ENCODE measurements around the gene STX3.

The STX3 gene

DNA sequence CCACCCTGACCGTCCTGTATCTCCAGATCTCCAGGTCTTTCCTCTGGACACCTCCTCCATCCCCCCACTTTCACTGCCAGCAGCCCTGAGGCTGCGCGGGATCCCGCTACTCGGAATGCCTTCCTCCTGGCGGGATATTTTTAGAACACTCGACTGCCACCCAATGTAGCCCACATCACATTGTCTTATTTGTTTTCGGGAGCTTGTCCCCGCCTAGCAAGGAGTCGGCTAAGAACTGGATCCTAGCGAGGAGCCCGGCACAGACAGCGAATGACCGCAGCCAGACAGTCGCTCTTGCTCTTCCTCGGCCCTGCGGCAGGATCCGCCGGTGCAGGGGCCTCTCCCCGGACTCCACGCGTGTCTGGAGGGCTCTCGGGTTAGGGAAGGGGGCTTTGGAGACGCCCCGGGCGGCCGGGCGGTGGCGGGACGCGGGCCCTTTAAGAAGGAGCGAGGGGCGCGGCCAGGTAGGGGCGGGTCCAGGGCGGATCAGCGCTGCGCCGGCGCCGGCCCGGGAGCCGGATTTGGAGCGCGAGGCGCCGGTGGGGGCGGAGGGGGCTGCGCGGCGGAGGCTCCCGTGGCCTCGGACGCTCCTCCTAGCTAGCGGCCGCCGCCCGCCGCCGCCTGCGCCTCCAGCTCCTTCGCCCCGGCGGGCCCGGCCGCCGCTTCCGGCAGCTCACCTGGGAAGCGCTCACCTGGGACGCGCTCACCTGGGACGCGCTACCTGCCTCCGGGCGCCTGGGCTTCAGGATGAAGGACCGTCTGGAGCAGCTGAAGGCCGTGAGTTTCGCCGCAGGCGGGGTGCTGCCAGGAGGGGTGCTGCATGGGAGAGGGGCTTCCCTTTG is at the start of gene STX3:
STX3 (plus strand) TSS at position 518 of the 842 bp plus-strand sequence; CDS start at position 748, 230 bp downstream.
- peak; percentile 58 for DNase-seq (ENCODE audit: low read depth)

GRCh38 chr11:59706518-59707285 is 48.5 kb upstream of the STX3 start:
- DNase-seq (ENCODE audit: low read depth), result peak; percentile 99

GRCh38 chr11:59707371-59707770 is 47.8 kb upstream of the STX3 start:
- DNase-seq (ENCODE audit: low read depth), result no peak

DNA sequence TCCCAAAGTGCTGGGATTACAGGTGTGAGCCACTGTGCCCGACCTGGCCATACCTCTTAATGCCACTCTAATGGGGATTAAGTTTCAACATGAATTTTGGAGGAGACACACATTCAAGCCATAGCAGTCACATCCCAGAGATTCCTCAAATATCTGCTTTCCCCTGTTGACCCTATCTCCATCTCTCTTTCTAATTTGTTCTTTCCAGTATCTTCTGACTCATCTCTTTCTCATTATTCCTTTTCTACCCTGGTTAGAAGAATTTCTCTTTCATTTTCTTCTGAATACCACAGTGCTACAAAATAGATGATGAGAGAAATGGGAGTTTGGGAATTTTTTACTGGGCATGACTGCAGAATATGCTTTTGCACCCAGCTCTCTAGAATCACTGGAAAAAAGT is 46.6 kb upstream of the STX3 start:
- DNase-seq (ENCODE audit: low read depth), result peak; percentile 57

- peak; percentile 47 for DNase-seq (ENCODE audit: low read depth)
Observed at GRCh38 chr11:59710136-59710847, 44.9 kb upstream of the STX3 start.

DNA sequence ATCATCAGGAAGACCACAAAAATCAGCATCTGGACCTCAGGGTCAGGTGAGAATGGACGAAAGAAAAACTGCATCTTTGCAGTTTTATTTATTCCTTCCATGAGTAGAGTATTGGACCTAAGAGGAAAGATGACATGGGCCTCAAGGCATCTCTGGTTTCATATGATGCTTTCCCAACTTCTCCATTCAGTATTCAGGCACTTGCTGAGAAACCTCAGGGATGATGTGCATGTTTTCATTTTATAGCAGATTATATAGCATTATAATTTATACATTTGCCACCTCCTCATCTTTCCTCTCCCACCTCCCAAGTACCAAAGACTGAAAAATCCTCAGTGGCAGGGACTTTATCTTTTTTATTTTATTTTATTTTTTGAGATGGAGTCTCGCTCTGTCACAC is 41.4 kb upstream of the STX3 start, which contains the start of gene OR10V1:
OR10V1 (minus strand) TSS at position 101 of the 400 bp plus-strand sequence; CDS start at position 101, 0 bp downstream.
- no peak for DNase-seq (ENCODE audit: low read depth)

DNA sequence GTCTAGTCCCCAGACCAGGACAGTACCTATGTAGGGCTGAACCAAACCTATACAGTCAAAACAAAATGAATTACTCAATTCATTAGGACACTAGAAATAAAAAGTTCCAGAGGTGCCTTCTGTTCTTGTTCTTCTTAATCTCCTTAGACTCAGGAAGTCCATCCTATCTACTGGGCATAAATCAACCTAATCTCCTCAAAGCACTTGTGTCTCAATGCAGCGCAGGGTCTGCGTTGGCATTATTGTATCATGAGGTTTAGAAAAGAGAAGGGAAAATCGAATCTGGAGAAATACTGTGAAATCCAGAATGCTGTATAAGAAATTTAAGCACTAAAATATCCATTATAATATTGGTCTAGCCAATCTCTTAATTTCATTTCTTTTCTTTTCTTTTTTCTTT is 39.1 kb upstream of the STX3 start:
- peak; percentile 82 for DNase-seq (ENCODE audit: low read depth)

DNA sequence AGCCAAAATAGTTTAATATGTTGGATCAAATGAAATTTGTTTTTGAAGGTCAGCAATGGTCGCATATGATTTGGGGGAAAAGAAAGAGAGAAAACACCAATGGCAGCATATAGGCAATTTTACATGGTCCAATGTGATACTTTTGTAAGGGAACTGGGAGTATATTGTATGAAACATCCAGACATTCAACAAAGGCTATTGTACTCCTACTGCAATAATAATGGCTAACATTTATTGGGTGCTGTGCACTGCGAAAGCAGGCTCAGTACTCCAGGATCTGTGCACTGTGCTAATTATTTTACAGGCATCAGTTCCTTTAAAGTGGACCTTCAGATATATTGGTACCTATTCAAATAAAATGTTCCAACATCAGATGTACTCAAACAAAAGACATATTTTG is 35.6 kb upstream of the STX3 start:
- DNase-seq (ENCODE audit: low read depth), result no peak

- DNase-seq (ENCODE audit: low read depth), result peak; percentile 25
Observed at GRCh38 chr11:59724066-59724465, 31.1 kb upstream of the STX3 start.

DNA sequence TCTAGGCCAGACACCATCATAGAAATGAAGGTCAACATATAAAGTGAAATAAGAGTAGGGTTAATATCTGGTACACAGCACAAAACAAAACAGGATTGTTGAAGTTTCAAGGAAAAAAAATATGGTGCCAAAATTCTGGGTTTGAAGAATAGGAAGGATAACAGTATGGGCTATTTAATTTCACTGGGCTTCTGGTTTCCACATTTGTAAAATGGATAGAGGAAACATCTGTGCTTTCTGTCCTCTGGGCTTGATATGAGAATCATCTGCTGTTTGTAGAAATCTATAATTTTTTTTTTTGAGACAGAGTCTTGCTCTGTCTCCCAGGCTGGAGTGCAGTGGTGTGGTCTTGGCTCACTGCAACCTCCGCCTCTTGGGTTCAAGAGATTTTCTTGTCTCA is 27.8 kb upstream of the STX3 start:
- no peak for DNase-seq (ENCODE audit: low read depth)

DNA sequence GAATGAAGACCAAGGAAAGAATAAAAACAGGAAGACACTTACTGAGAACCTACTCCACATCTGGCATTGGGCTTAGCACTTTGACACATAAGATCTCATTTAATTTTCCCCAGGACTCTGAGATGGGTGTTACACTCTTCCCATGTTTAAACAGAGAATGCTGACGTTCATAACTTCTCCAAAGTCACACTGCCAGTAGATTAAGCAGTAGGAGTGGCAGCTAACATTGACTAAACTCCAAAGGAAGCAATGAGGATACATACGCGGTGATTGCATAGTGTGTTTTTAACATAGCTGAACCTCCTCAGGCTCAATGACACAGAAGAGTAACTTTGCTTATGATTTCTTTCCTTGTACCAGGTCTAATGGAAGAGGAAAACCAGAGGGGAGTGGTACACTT is 27.0 kb upstream of the STX3 start:
- no peak for DNase-seq (ENCODE audit: low read depth)

DNA sequence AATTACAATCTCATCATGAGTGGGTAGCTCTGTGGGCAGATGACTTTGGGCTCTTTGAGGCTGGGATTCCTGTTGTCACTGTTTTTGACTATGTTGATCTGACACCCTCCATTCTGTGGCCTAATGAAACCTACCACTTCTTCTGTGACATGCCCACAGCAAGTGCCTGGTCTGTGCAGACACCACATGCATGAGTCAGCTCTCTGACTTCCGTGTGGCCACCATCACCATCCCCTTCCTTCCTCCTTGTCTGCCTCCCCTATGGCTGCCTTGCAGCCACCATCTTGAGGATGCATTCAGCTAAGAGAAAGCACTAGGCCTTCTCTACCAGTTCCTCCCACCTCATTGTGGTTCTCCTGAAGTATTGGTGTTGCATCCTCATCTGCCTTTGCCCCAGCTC is 26.3 kb upstream of the STX3 start:
- no peak for DNase-seq (ENCODE audit: low read depth)

DNA sequence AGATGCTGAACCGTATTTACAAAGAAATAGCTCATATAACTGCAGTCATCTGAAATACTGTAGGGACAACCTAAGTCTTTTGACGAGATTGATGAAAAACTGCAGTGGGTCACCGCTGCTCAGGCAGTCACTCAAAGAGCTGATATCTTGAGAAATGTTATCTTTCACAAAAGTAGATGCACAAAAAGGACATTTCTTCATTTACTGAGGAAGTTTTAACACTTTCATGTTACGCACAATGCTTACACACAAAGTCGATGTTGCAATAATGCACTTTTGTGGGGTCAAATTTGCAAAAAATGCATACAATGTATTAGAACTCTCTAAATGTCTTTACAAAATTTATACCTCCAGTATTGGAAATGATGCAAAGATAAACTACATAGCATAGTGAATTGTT is 25.3 kb upstream of the STX3 start:
- no peak for DNase-seq (ENCODE audit: low read depth)

DNA sequence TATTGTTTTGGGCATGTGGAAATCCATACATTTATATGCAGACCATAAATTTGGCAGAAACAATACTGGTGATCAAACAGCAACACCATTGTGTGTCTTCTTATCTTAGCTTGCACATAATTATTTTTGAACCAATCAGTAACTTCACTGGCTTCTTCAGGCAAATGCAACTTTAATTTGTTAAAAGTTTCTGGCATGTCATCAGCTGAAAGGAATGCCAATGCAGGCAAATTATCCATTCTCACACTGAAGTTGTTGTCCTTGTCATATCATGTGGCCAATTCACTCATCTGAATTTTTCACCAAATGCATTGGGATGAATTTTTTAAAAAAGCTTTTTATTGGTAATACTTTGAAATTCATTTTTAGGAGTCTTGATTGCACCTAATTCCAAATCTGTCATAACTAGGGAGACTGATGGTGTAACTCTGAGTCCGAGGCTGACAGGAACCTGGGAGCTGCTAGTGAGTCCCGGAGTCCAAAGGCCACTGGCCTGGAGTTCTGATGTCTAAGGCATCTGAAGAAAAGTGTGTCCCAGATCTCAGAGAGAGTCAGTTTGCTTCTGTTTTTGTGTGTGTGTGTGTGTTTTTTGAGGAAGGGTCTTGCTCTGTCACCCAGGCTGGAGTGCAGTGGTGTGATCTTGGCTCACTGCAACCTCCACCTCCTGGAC is 24.1 kb upstream of the STX3 start:
- DNase-seq (ENCODE audit: low read depth), result no peak

- no peak for DNase-seq (ENCODE audit: low read depth)
Observed at GRCh38 chr11:59746111-59746510, 9.1 kb upstream of the STX3 start.

DNA sequence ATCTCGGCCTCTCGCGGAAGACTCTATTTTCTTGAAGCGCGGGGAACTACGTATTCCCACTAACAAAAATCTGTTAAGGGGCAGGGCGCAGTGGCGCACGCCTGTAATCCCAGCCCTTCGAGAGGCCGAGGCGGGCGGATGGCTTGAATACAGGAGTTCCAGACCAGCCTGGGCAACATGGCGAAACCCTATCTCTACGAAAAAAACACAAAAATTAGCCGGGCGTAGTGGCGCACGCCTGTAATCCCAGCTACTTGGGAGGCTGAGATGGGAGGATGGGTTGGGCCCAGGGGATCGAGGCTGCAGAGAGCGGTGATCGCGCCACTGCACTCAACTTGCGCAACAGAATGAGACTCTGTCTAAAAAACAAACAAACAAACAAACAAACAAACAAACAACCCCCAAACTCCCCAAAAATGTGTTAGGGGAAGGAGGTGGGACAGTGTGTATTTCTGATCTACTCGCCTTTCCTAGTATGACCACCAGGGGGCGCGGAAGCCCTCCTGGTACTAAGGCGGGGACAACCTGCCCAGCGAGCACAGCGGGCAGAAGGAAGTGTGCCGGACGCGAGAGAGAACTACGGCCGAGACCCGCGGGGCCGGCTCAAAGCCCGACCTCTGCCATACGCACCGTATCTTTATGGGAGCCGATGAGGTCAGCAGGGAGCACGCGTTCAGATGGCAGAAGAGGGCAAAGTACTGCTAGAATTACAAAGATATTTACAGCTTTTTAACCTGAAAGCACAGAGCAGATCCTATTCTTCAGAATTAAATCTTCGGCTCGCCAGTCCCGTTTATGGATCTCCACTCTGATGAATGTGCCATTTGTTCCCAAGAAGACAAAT is 1.3 kb upstream of the STX3 start:
- DNase-seq (ENCODE audit: low read depth), result peak; percentile 66

DNA sequence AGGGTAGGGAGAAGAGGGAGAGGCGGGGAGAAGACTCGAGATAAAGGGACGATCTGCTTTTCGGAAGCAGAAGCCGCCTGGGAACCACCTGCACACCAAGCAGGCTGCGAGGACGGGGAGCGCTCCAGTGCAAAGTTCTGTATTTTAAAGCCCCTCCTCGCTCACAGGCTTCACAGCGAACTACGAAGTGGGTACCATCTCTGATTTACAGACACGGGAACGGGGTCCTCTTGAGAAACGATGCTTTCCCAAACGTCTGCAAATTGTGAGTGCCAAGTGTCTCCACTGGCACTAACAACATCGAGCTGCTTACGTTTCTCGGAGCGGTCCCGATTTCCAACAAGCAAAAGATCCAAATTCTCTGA is 700 bp upstream of the STX3 start:
- peak; percentile 15 for DNase-seq (ENCODE audit: low read depth)

- DNase-seq (ENCODE audit: low read depth), result peak; percentile 86
Observed at GRCh38 chr11:59755701-59756557, 753 bp downstream of the STX3 start.

GRCh38 chr11:59756558-59756840 is 1.3 kb downstream of the STX3 start:
- DNase-seq (ENCODE audit: low read depth), result no peak

DNA sequence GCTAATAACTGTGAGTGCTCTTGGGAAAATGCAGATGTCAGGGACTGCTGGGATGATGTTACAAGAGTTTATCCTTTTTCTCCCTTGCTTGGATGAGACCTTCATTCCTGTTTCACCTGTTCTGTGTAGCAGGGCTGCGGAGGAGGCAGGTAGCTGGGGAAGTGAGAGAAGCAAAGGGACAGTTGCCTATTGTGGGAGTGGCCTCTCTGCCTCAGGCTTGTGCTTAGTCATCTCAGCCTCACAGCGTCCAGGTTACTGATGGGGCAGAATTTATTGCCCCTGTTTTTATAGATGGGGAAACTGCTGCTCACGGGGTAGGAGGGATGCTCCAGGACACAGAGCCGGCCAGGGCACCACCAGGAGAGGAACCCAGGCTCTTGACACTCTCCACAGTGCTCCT is 1.7 kb downstream of the STX3 start:
- peak; percentile 37 for DNase-seq (ENCODE audit: low read depth)

All from amniotic epithelial cell (primary cell).